ENCODE data around the gene GPR148.

The GPR148 gene

GRCh38 chr2:130768191-130768855, 39.5 kb downstream of the GPR148 start:
- DNase-seq (ENCODE audit: low read depth, low spot score), result no peak

- DNase-seq (ENCODE audit: low read depth, low spot score), result peak; percentile 44
These were observed 40.6 kb downstream of the GPR148 start for GRCh38 chr2:130769343-130769907.

GRCh38 chr2:130776550-130776949, 47.7 kb downstream of the GPR148 start:
- peak; percentile 38 for DNase-seq (ENCODE audit: low read depth, low spot score)

- DNase-seq (ENCODE audit: low read depth, low spot score), result no peak
These were observed 49.9 kb downstream of the GPR148 start for GRCh38 chr2:130778781-130779180.
